Measurements from ENCODE around the gene CMC2.

The CMC2 gene

DNA sequence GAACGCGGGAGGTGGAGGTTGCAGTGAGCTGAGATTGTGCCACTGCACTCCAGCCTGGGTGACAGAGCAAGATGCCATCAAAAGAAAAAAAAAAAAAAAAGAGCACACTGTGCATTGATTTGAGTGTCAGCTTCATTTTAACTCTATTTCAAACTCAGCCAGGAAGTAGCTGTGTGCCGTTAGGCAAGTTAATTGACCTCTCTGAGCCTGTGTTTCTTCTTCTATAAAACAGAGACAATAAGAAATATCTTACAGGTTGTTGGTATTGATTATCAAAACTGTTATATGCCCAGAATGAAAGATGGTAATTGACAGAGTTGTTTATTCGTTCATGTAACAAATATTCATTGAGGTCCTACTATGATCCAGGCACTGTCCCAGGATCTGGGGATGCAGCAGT is 83.3 kb downstream of the CMC2 start:
- no peak for DNase-seq
